Activated CD8-positive, alpha-beta T cell treated with anti-CD3 and anti-CD28 coated beads, Interleukin-2, amount 10 ng/mL, durations not matched to agents 7 days and 5 days (primary cell): ENCODE data around the gene COL4A1. TPM values are rescaled to one million over a fixed set of nuclear protein-coding genes. Genes with fewer than 3 reads are reported as not detected.
A peak's percentile ranks its signal among the peaks of the same experiment; 100 is the strongest.

Experiments used
- ATAC-seq: fragments of 150-1000 bp; cut with Tn5 transposase; one replicate; pipeline ENCODE4 v1.10.0; 2021; ENCODE audit warnings: moderate library complexity
- CTCF ChIA-PET: fragments of 350-600 bp; sonication (Branson Sonifier 250); formaldehyde crosslinking; loops from one replicate; lab custom pipeline; 2021; ENCODE audit warnings: antibody characterized with exemption; lab: Charles Lee
- POLR2A ChIA-PET: fragments of 350-600 bp; sonication (Branson Sonifier 250); formaldehyde crosslinking; loops from one replicate; lab custom pipeline; 2021; ENCODE audit warnings: antibody characterized with exemption; lab: Charles Lee
- DNase-seq: peaks from one replicate; pipeline ENCODE4 v3.0.0-alpha.2; 2020
- H3K27ac Mint-ChIP-seq: one replicate; pipeline ENCODE4 v1.8.0; 2021; ENCODE audit warnings: mild to moderate bottlenecking, mixed read lengths
- H3K27me3 Mint-ChIP-seq: one replicate; pipeline ENCODE4 v1.8.0; 2021; ENCODE audit warnings: low read depth, mixed read lengths
- H3K36me3 Mint-ChIP-seq: one replicate; pipeline ENCODE4 v1.8.0; 2021; ENCODE audit warnings: low read depth, mixed read lengths
- H3K4me1 Mint-ChIP-seq: one replicate; pipeline ENCODE4 v1.8.0; 2021; ENCODE audit warnings: low read depth, mixed read lengths
- H3K4me3 Mint-ChIP-seq: one replicate; pipeline ENCODE4 v1.8.0; 2021; ENCODE audit warnings: mild to moderate bottlenecking, mixed read lengths
- H3K9me3 Mint-ChIP-seq: one replicate; pipeline ENCODE4 v1.8.0; 2022; ENCODE audit warnings: mixed read lengths; ENCODE audit not compliant: insufficient read depth
- total RNA-seq, 2 experiments: library from RNA; stranded (reverse); gene quantifications; one replicate each; pipeline ENCODE4 v1.2.3, GENCODE V29; 2021

The COL4A1 gene
- total RNA-seq, 2 experiments from 2014 or later = not detected

GRCh38 chr13:110347535-110348308 is 40.8 kb upstream of the COL4A1 start:
- no peak overlapping the region for H3K27ac Mint-ChIP-seq
- H3K4me1 Mint-ChIP-seq = no peaks in the 10 kb centered on the region
- no peaks in the 10 kb centered on the region for H3K9me3 Mint-ChIP-seq
- peaks cover 7% of the 10 kb centered on the region for H3K27me3 Mint-ChIP-seq
- no peaks in the 10 kb centered on the region for H3K36me3 Mint-ChIP-seq
- ChIA-PET POLR2A (interaction anchor here (0.6 kb wide), 1 partner anchor 262 kb away, joined by 3 read pairs; no protein-coding TSS in a partner anchor), CTCF (no interaction called here)
- DNase-seq (no peak), ATAC-seq (no peak)
- no peak overlapping the region for H3K4me3 Mint-ChIP-seq

DNA sequence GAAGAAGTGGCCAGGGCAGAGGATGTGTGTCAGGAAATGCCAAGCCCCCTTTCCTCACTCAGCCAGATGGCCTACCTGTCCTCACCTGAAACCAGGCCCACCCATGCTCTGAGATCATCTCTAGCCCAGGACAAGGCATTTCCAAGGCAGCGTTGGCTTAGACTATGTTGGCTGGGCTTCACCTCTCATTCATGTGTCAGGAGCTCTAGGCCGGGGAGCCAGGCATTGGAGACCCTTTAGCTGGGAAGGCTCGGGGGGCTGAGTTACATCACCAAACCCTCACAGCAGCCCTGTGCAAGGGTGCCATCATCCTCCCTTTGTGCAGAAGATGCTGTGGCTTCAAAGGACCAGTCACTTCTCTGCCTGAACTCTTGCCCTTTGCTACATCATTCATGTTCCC is 40.1 kb upstream of the COL4A1 start:
- no peak for DNase-seq
- no peak for ATAC-seq
- no peaks in the 10 kb centered on the region for H3K36me3 Mint-ChIP-seq

DNA sequence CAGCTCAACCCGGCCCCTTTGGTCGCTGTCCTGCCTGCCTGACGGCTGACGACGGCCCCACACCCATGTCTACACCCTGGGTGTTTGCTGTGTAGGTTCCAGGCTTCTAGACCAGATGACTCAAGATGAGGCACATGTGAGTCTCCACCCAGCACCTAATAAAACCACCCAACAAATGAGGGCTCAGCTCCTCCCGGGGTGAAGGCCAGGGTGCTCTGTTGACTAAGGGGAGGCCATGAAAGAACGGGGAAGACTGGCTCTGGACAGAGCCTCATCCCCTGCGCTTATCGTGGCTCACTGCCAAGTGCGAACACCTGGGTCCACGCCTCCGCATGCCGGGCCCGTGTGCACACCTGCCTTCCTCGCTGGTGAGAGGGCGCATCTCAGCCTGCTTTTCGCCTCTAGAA is 39.7 kb upstream of the COL4A1 start:
- no peak overlapping the region for H3K4me3 Mint-ChIP-seq
- no peak overlapping the region for H3K27ac Mint-ChIP-seq
- no peaks in the 10 kb centered on the region for H3K36me3 Mint-ChIP-seq
- CTCF ChIA-PET = no interaction called here
- no peaks in the 10 kb centered on the region for H3K9me3 Mint-ChIP-seq
- POLR2A ChIA-PET = no interaction called here
- peaks cover 15% of the 10 kb centered on the region for H3K27me3 Mint-ChIP-seq
- DNase-seq (no peak), ATAC-seq (no peak)
- peaks cover under 1% of the 10 kb centered on the region for H3K4me1 Mint-ChIP-seq

More for the DNA sequence above, 40.1 kb upstream of the COL4A1 start:
- Mint-ChIP-seq H3K4me1 (no peaks in the 10 kb centered on the region), H3K4me3 (no peak overlapping the region), H3K27me3 (peaks cover 12% of the 10 kb centered on the region), H3K9me3 (no peaks in the 10 kb centered on the region), H3K27ac (no peak overlapping the region)
- CTCF ChIA-PET = no interaction called here
- POLR2A ChIA-PET = interaction anchor here (0.6 kb wide), 1 partner anchor 263 kb away, joined by 3 read pairs; no protein-coding TSS in a partner anchor

GRCh38 chr13:110345701-110346100 is 38.7 kb upstream of the COL4A1 start:
- Mint-ChIP-seq H3K36me3 (no peaks in the 10 kb centered on the region), H3K4me3 (no peak overlapping the region), H3K27me3 (peaks cover 23% of the 10 kb centered on the region), H3K4me1 (peaks cover 10% of the 10 kb centered on the region), H3K9me3 (no peaks in the 10 kb centered on the region), H3K27ac (no peak overlapping the region)
- ChIA-PET CTCF (no interaction called here), POLR2A (no interaction called here)
- ATAC-seq (no peak), DNase-seq (no peak)

DNA sequence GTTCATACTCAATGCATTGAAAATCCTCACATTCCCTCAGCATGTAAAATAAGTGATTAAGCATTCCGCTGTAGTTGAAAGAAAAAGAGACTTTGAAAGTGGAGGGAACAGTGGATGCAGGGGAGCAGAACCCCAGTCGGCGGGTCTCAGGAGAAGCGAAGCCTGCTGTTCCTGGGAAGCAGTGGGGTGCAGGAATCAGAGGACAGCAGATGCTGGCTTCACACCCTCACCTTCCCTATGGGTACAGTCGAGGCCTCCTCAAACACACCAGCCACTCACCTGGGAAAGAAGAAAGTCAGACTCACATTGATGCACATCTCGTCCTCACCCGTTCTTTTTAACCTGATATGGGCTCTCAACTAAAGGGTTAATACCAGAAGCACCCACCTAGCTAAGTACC is 38.3 kb upstream of the COL4A1 start:
- Mint-ChIP-seq H3K27me3 (peaks cover 27% of the 10 kb centered on the region), H3K9me3 (no peaks in the 10 kb centered on the region), H3K4me3 (no peak overlapping the region), H3K36me3 (no peaks in the 10 kb centered on the region), H3K4me1 (peaks cover 14% of the 10 kb centered on the region), H3K27ac (no peak overlapping the region)
- CTCF ChIA-PET = no interaction called here
- DNase-seq = no peak
- POLR2A ChIA-PET = no interaction called here
- ATAC-seq = no peak

DNA sequence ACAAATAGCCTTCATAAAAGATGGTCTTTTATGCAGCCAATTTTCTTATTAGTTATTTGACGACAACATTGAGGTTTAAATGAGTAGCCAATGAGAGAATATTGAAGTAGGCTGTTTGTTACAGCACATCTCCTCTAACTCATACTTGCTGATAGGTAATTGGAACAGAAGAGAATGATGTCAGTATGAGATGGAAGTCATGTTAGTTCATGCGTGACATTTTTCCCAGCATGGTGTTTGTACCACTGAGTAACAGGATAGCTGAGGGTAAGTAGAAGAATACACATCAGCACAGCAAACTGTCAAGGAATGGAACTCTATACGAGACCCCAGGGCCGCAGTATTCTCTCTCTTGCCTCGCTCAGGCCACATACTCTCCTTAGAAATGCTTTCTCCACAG is 37.4 kb upstream of the COL4A1 start:
- ChIA-PET CTCF (no interaction called here), POLR2A (no interaction called here)
- H3K9me3 Mint-ChIP-seq = no peaks in the 10 kb centered on the region
- H3K4me3 Mint-ChIP-seq = no peak overlapping the region
- no peaks in the 10 kb centered on the region for H3K36me3 Mint-ChIP-seq
- DNase-seq (no peak), ATAC-seq (no peak)
- H3K4me1 Mint-ChIP-seq = peaks cover 19% of the 10 kb centered on the region
- no peak overlapping the region for H3K27ac Mint-ChIP-seq
- H3K27me3 Mint-ChIP-seq = peaks cover 28% of the 10 kb centered on the region

DNA sequence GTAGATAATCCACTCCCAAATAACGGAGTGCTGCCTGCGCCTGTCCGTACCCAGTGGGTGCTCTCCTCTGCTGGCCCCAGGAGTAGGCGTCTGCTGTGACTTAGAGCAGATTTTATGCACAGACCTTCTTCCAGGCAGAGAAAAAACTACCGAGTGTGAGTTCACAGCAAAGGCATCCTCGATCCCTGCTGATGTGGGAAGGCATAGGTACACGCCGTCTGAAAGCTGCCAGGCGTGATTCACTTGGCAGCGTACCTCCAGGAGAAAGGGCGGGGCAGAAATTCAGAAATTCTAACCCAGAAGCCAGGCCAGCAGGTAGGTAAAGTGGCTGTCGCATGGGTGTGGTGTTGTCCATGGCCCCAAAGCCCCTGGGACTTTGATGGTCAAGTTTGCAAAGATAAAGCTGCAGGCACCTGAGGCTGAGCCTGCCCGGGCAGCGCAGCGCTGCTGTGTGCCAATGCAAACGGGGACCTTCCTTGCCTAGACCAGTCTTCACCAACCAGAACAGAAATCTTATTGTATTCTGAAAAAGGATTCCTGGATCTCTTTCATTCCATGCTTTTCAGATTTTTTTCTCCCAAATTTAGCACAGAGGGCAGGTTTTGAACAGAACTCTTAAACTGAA is 36.4 kb upstream of the COL4A1 start:
- POLR2A ChIA-PET = no interaction called here

GRCh38 chr13:110342474-110342873 is 35.5 kb upstream of the COL4A1 start:
- ChIA-PET POLR2A (no interaction called here), CTCF (no interaction called here)
- peaks cover 34% of the 10 kb centered on the region for H3K27me3 Mint-ChIP-seq
- H3K9me3 Mint-ChIP-seq = no peaks in the 10 kb centered on the region
- peaks cover 19% of the 10 kb centered on the region for H3K4me1 Mint-ChIP-seq
- DNase-seq (no peak), ATAC-seq (no peak)
- no peak overlapping the region for H3K27ac Mint-ChIP-seq
- no peaks in the 10 kb centered on the region for H3K36me3 Mint-ChIP-seq
- no peak overlapping the region for H3K4me3 Mint-ChIP-seq

More for the DNA sequence above, 36.4 kb upstream of the COL4A1 start:
- H3K9me3 Mint-ChIP-seq = no peaks in the 10 kb centered on the region
- CTCF ChIA-PET = no interaction called here
- no peak for ATAC-seq
- no peak overlapping the region for H3K4me3 Mint-ChIP-seq
- no peak overlapping the region for H3K27ac Mint-ChIP-seq
- peaks cover 19% of the 10 kb centered on the region for H3K4me1 Mint-ChIP-seq
- DNase-seq = no peak
- H3K36me3 Mint-ChIP-seq = no peaks in the 10 kb centered on the region
- H3K27me3 Mint-ChIP-seq = peaks cover 32% of the 10 kb centered on the region

- ChIA-PET CTCF (no interaction called here), POLR2A (no interaction called here)
- Mint-ChIP-seq H3K4me3 (no peak overlapping the region), H3K9me3 (no peaks in the 10 kb centered on the region), H3K27me3 (peaks cover 34% of the 10 kb centered on the region), H3K36me3 (no peaks in the 10 kb centered on the region), H3K4me1 (peaks cover 19% of the 10 kb centered on the region), H3K27ac (no peak overlapping the region)
- DNase-seq (no peak), ATAC-seq (peak; percentile 33)
Measured at GRCh38 chr13:110341445-110342244, 34.7 kb upstream of the COL4A1 start.

- H3K9me3 Mint-ChIP-seq = no peaks in the 10 kb centered on the region
- H3K4me1 Mint-ChIP-seq = peaks cover 19% of the 10 kb centered on the region
- DNase-seq (peak; percentile 62), ATAC-seq (peak; percentile 60)
- ChIA-PET CTCF (no interaction called here), POLR2A (no interaction called here)
- no peaks in the 10 kb centered on the region for H3K36me3 Mint-ChIP-seq
- peaks cover 34% of the 10 kb centered on the region for H3K27me3 Mint-ChIP-seq
- H3K27ac Mint-ChIP-seq = peak overlapping the region; percentile 19
- no peak overlapping the region for H3K4me3 Mint-ChIP-seq
Measured at GRCh38 chr13:110340812-110341444, 34.0 kb upstream of the COL4A1 start.

GRCh38 chr13:110339975-110340550 is 33.1 kb upstream of the COL4A1 start:
- no peak for ATAC-seq
- Mint-ChIP-seq H3K27me3 (peaks cover 34% of the 10 kb centered on the region), H3K27ac (no peak overlapping the region), H3K9me3 (no peaks in the 10 kb centered on the region), H3K4me3 (no peak overlapping the region), H3K4me1 (peaks cover 19% of the 10 kb centered on the region), H3K36me3 (no peaks in the 10 kb centered on the region)
- POLR2A ChIA-PET = no interaction called here
- no peak for DNase-seq
- CTCF ChIA-PET = no interaction called here
